Stimulated activated CD4-positive, alpha-beta T cell treated with anti-CD3 and anti-CD28 coated beads, Interleukin-2, amount 100 ng/mL, for 4 hours (primary cell): ENCODE data around the gene SLC25A25.

Experiments used
- DNase-seq: peaks from one replicate; pipeline ENCODE4 v3.0.0-alpha.2; 2020; ENCODE audit warnings: low read depth

SLC25A25 gene

GRCh38 chr9:128072144-128073021 lies 4.4 kb downstream of the SLC25A25 start:
- DNase-seq = peak; percentile 37

GRCh38 chr9:128073253-128073886 lies 5.3 kb downstream of the SLC25A25 start:
- DNase-seq = no peak

- DNase-seq = no peak
These were observed 9.9 kb downstream of the SLC25A25 start for GRCh38 chr9:128077847-128078503.

GRCh38 chr9:128078504-128079434 lies 10.7 kb downstream of the SLC25A25 start:
- DNase-seq = no peak

GRCh38 chr9:128080206-128080605 lies 12.2 kb downstream of the SLC25A25 start:
- DNase-seq = no peak

- DNase-seq = no peak
These were observed 13.0 kb downstream of the SLC25A25 start for GRCh38 chr9:128081056-128081455.

- DNase-seq = no peak
These were observed 14.1 kb downstream of the SLC25A25 start for GRCh38 chr9:128082151-128082550.

GRCh38 chr9:128084746-128085145 lies 16.7 kb downstream of the SLC25A25 start:
- no peak for DNase-seq

GRCh38 chr9:128085943-128086342 lies 17.9 kb downstream of the SLC25A25 start:
- no peak for DNase-seq

- no peak for DNase-seq
These were observed 19.2 kb downstream of the SLC25A25 start for GRCh38 chr9:128087262-128087661.

GRCh38 chr9:128088253-128088945 lies 20.4 kb downstream of the SLC25A25 start:
- DNase-seq = no peak

GRCh38 chr9:128089299-128089698 lies 21.3 kb downstream of the SLC25A25 start:
- DNase-seq = no peak

GRCh38 chr9:128091144-128091543 lies 23.1 kb downstream of the SLC25A25 start:
- DNase-seq = no peak

- DNase-seq = no peak
These were observed 23.5 kb downstream of the SLC25A25 start for GRCh38 chr9:128091571-128091970.

- DNase-seq = no peak
These were observed 24.4 kb downstream of the SLC25A25 start for GRCh38 chr9:128092199-128092977.

- no peak for DNase-seq
These were observed 25.0 kb downstream of the SLC25A25 start for GRCh38 chr9:128093011-128093410.

- DNase-seq = peak; percentile 72
These were observed 26.3 kb downstream of the SLC25A25 start for GRCh38 chr9:128094166-128094949.

- DNase-seq = no peak
These were observed 27.0 kb downstream of the SLC25A25 start for GRCh38 chr9:128094950-128095544.
